Measurements from ENCODE around the gene SNAP47.

SNAP47 gene

GRCh38 chr1:227797625-227798024, 62.4 kb downstream of the SNAP47 start:
- no peak for DNase-seq (ENCODE audit: low read depth)

DNA sequence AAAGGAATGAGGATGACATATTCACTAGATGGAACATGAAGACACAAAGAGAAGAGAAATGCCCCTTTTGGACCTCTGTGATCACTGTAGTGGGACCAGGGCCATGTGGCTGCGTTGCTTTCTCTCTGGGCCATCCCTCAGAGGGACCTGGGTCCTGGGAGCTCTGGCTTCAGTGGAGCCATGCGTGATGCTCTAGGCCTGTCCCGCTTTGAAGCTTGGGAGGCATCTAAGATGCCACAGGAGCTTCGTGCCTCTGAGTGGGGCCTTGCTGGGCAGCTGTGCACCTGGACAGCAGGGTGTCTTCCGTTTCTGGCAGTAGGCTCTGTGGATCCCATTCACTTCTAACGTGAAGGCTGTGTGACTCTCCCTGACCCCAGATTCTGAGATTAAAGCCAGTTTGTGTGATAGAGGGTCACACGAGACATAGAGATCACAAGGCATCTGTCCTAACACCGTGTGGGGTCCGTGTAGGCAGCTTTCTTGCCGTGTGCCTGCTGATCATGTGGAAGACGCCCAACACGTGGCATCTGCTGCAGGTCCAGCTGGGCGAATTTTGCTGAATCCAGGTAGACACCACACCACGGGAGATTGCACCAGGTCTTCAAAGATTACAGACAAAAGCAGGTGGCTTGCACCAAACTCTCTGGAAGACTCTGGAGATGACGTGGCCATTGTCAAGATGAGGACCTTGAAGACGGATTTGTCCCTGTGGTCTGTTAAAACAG, 63.0 kb downstream of the SNAP47 start:
- no peak for DNase-seq (ENCODE audit: low read depth)

DNA sequence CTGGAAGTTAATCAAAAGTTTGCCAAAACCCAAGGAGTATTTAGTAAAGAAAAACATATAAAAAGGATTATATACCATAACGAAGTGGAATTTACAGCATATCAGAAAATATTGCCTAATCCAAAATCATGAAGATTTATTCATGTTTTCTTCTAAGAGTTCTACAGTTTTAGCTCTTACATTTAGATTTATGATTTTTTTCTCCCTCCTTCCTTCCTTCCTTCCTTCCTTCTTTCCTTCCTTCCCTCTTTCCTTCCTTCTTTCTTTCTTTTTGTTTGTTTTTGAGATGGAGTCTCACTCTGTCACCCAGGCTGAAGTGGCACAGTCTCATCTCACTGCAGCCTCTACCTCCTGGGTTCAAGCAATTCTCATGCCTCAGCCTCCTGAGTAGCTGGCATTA, 64.5 kb downstream of the SNAP47 start:
- no peak for DNase-seq (ENCODE audit: low read depth)

DNA sequence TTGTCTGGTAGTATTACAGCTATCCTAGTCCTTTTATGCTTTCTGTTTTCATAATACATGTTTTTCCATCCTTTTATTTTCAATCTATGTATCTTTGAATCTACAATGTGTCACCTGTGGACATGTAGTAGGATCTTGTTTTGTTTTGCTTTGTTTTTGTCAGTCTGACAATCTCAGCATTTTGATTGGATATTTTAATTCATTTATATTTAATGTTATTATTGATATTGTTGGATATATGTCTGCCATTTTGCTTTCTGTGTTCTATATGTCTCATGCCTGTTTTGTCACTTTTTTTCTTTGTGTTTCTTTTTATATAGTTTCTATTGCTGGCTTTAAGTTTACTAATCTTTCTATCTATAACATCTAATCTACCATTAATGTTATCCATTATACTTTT, 68.7 kb downstream of the SNAP47 start:
- no peak for DNase-seq (ENCODE audit: low read depth)

DNA sequence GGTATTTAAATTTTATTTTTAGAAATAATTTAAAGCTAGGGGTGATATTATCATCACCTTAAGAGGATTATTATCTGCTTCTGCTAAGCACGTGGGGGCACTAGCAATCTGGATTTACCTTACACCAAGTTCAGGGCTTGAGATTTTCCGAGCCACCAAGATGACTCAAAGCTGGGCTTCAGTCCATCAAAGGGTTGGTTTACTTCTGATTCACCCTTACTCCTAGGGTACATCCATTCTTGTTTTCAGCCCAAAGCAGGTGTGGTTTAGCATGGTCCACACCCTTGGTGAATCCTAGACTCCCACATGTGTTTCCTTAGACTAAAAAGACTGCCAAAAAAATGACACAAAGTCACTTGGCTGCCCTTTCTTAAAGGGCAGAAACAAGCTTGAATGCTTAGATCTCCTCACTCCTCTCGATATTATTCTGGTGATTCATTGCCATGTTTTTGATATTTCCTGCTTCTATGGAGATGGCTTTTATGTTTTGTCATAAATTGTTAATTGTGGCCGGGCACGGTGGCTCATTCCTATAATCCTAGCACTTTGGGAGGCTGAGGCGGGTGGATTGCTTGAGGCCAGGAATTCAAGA, 70.5 kb downstream of the SNAP47 start:
- peak; percentile 90 for DNase-seq (ENCODE audit: low read depth)

DNA sequence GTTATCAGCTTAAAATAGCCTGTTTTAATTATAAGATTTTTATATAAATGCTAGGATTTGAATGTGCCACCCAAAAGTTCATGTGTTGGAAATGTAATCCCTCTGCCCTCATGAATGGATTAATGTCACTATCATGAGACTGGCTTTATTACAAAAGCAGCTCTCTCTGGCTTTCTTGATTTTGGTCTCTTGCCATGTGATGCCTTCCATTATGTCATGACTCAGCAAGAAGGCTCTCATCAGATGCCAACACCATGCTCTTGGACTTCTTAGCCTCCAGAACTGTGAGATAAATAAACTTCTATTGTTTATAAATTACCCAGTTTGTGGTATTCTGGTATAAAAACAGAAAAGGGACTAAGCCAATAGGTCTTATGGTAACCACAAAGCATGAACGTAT, 73.3 kb downstream of the SNAP47 start:
- peak; percentile 18 for DNase-seq (ENCODE audit: low read depth)

DNA sequence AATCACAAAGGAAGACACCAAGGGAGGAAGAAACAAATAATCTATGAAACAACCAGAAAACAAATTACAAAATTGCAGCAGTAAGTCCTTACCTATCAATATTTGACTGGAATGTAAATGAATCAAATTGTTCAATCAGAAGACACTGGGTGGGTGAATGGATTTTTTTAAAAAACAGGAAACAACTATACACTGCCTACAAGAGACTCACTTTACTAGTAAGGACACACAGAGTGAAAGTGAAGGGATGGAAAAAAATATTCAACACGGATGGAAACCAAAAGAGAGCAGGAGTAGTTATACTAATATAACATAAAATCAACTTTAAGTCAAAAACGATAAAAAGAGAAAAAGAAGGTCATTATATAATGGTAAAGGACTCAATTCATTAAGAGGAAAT, 73.8 kb downstream of the SNAP47 start:
- DNase-seq (ENCODE audit: low read depth), result no peak

DNA sequence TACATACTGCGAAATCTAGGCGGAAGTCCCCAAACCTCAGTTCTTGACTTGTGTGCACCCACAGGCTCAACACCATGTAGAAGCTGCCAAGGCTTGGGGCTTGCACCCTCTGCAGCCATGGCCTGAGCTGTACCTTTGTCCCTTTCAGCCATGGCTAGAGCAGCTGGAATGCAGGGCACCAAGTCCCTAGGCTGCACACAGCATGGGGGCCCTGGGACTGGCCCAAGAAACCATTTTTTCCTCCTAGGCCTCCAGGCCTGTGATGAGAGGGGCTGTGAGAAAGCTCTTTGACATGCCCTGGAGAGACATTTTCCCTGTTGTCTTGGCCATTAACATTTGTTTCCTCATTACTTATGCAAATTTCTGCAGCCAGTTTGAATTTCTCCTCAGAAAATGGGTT, 78.7 kb downstream of the SNAP47 start:
- DNase-seq (ENCODE audit: low read depth), result no peak

- no peak for DNase-seq (ENCODE audit: low read depth)
Measured at GRCh38 chr1:227815468-227816409, 80.5 kb downstream of the SNAP47 start, which contains the start of gene PRSS38. Gene PRSS38, plus strand, starts transcription at chr1:227815675. Its CDS starts 42 bp downstream, at chr1:227815717.

GRCh38 chr1:227816750-227817446, 81.7 kb downstream of the SNAP47 start:
- DNase-seq (ENCODE audit: low read depth), result no peak

GRCh38 chr1:227823537-227823936, 88.3 kb downstream of the SNAP47 start:
- no peak for DNase-seq (ENCODE audit: low read depth)

DNA sequence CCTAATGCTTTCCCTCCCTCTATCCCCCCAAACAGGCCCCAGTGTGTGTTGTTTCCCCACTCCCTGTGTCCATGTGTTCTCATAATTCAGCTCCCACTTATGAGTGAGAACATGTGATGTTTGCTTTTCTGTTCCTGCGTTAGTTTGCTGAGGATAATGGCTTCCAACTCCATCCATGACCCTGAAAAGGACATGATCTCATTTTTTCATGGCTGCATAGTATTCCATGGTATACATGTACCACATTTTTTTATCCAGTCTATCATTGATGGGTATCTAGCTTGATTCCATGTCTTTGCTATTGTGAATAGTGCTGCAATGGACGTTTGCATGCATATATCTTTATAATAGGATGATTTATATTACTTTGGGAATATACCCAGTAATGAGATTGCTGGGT, 89.0 kb downstream of the SNAP47 start:
- DNase-seq (ENCODE audit: low read depth), result no peak

DNA sequence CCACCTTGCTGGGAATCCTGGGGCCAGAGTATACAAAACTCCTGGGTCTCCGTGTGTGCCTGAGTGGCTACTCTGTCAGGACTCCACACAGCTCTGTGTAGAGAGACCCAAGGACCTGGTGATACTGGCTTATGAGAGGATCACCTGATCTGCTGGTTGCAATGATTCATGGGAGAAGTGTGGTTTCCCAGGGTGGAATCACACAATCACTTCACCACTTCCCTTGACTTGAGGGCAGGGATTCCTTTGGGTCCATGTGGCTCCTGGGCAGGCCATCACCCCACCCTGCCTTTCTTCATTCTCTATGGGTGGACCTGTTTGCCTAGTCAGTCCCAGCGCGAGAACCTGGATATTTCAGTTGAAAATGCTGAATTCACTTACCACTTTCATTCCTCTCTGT, 93.6 kb downstream of the SNAP47 start:
- DNase-seq (ENCODE audit: low read depth), result no peak

Measured in ELR (cell line).